Stomach smooth muscle (tissue), 2 donors: ENCODE data around the gene MAGEB10.
"Not testable (repeated sequence)": the region's sequence is repeated elsewhere in the genome, so short reads cannot be mapped to it uniquely, and the experiment has no call there.

Source experiments
- H3K27ac ChIP-seq: one replicate; pipeline ENCODE4 v1.7.0; 2013; ENCODE audit warnings: mild to moderate bottlenecking, low read length, inconsistent platforms
- H3K27me3 ChIP-seq, 2 donors: one replicate each; pipeline ENCODE4 v1.7.0; 2013; ENCODE audit warnings: low read length in 2 of 2; ENCODE audit not compliant: insufficient read depth in 2 of 2, control insufficient read depth in 1 of 2
- H3K36me3 ChIP-seq, 2 donors: one replicate each; pipeline ENCODE4 v1.7.0; 2013; ENCODE audit warnings: low read length in 2 of 2; ENCODE audit not compliant: control insufficient read depth in 2 of 2, insufficient read depth in 2 of 2
- H3K4me1 ChIP-seq: one replicate; pipeline ENCODE4 v1.7.0; 2013; ENCODE audit warnings: low read length; ENCODE audit not compliant: control insufficient read depth, insufficient read depth
- H3K4me3 ChIP-seq, 2 donors: one replicate each; pipeline ENCODE4 v1.7.0; 2013; ENCODE audit warnings: low read length in 2 of 2
- H3K9ac ChIP-seq, 2 donors: one replicate each; pipeline ENCODE4 v1.7.0; 2013; ENCODE audit warnings: low read length in 2 of 2, mild to moderate bottlenecking in 1 of 2
- H3K9me3 ChIP-seq, 2 donors: one replicate each; pipeline ENCODE4 v1.7.0; 2013; ENCODE audit warnings: low read length in 2 of 2; ENCODE audit not compliant: control insufficient read depth in 2 of 2
- donor health status: healthy.
- donor health status: Pancreatic carcinoma.

MAGEB10 gene, protein sequence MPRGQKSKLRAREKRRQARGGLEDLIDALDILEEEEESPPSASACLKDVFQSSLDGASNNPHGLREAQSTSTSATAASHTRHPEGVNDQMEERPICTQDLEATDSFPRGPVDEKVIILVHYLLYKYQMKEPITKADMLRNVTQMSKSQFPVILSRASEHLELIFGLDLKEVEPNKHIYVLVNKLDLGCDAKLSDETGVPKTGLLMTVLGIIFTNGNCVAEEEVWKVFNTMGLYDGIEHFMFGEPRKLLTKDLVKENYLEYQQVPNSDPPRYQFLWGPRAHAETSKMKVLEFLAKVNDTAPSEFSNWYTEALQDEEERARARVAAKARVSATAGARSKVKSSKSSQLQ

DNA sequence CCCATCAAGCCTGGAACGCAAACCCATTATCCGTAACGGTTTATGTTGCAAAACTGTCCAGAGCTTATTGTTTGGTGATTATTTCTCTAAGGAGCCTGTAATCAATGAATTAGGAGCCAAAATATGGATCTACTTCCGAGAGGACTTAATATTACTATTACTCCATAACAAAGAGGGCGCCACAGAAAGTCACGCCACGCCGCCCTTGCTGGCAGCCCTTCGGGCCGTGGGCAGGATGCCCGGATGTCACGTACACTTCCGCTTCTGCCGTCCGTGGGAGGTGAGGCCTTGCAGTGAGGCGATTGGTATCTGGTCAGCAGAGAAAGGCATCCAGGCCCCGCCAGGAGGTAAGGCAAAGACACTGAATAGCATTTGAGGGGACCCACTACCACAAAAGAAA lies at the start of gene MAGEB10:
TSS of gene MAGEB10 (plus strand) at position 301 of the 400 bp plus-strand sequence. CDS start 13,317 bp downstream, outside the sequence.
- Histone ChIP-seq H3K9ac (no peak within 1 kb of the TSS), H3K36me3 (no peaks in the 10 kb centered on the region), H3K27ac (no peak within 1 kb of the TSS), H3K4me1 (no peaks in the 10 kb centered on the region), H3K27me3 (peaks cover 0 to 4% of the 10 kb centered on the region in 2 donors), H3K4me3 (no peak within 1 kb of the TSS), H3K9me3 (no peaks in the 10 kb centered on the region)

- Histone ChIP-seq H3K4me1 (no peaks in the 10 kb centered on the region), H3K4me3 (no peak overlapping the region), H3K9ac (no peak overlapping the region), H3K27ac (no peak overlapping the region), H3K36me3 (no peaks in the 10 kb centered on the region), H3K27me3 (no peaks in the 10 kb centered on the region), H3K9me3 (no peaks in the 10 kb centered on the region)
Measured at GRCh38 chrX:27765718-27766117, 42.1 kb upstream of the MAGEB10 start.

DNA sequence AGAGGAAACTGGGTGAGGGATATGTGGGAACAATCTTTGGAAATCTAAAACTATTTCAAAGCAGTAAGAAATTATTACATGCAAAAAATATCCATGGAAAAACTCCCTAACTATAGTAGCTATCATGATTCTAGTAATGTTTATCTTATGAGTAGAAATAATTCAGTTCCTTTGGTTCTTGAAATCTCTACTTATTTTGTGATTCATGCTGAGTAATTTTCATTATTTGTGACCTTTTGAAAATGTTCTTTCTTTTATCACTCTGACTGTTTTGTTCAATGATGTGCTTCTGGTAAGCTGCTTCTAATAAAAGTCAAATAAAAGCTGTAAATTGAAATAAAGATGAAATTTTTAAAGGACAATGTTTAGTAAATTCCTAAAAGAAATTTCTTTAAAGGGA lies 40.4 kb upstream of the MAGEB10 start:
- H3K9ac ChIP-seq: no peak overlapping the region
- no peaks in the 10 kb centered on the region for H3K36me3 ChIP-seq
- no peaks in the 10 kb centered on the region for H3K27me3 ChIP-seq
- no peaks in the 10 kb centered on the region for H3K9me3 ChIP-seq
- no peak overlapping the region for H3K27ac ChIP-seq
- no peak overlapping the region for H3K4me3 ChIP-seq
- H3K4me1 ChIP-seq: no peaks in the 10 kb centered on the region

DNA sequence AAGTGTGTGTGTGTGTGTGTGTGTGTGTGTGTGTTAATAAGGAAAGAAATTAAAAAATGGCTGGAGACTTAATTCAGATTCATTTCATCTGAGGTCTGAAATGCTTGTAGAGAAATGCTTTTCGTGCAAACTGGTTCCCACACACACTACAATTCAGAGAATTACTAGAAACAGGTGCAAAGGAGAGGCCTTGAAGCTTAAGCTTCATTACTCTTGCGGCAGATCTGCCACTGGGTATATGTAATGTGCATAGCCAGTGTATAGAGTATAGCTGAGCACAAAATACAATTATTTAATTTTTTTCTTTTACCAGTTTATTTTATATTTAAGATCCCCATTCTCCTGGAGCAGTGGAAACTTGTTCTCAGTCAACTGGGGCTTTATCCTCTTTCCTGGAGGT lies 31.8 kb upstream of the MAGEB10 start:
- no peaks in the 10 kb centered on the region for H3K9me3 ChIP-seq

GRCh38 chrX:27796640-27797257 lies 11.0 kb upstream of the MAGEB10 start:
- H3K4me1 ChIP-seq: no peaks in the 10 kb centered on the region
- H3K9ac ChIP-seq: no peak overlapping the region
- no peak overlapping the region for H3K27ac ChIP-seq
- H3K27me3 ChIP-seq: no peaks in the 10 kb centered on the region
- no peaks in the 10 kb centered on the region for H3K9me3 ChIP-seq
- no peaks in the 10 kb centered on the region for H3K36me3 ChIP-seq
- no peak overlapping the region for H3K4me3 ChIP-seq

More for the DNA sequence above, 31.8 kb upstream of the MAGEB10 start:
- H3K27me3 ChIP-seq: no peaks in the 10 kb centered on the region
- H3K4me1 ChIP-seq: no peaks in the 10 kb centered on the region
- H3K27ac ChIP-seq: no peak overlapping the region
- no peak overlapping the region for H3K4me3 ChIP-seq
- no peak overlapping the region for H3K9ac ChIP-seq
- H3K36me3 ChIP-seq: no peaks in the 10 kb centered on the region

DNA sequence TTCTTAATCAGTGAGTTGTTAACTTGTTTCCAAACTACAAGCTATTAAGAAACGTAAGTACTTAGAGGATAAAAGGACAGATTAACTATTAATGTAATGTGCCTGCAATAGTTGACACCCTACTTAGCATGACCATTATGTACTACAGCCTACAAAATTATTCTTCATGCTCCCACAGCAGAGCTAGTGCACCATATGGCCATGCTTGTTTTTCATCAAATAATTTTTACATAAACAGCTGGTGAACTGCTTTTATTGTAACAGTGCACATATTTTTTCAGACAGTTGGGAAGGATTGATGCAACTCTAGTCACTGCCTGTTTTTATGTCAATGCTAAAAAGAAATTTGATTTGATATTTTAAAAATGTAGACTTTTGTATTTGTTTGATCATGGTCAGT lies 10.2 kb upstream of the MAGEB10 start:
- Histone ChIP-seq H3K36me3 (no peaks in the 10 kb centered on the region), H3K9me3 (no peaks in the 10 kb centered on the region), H3K9ac (no peak overlapping the region), H3K4me1 (no peaks in the 10 kb centered on the region), H3K27me3 (no peaks in the 10 kb centered on the region), H3K4me3 (no peak overlapping the region), H3K27ac (no peak overlapping the region)

GRCh38 chrX:27808226-27808625 lies 436 bp downstream of the MAGEB10 start:
- Histone ChIP-seq H3K4me1 (no peaks in the 10 kb centered on the region), H3K36me3 (no peaks in the 10 kb centered on the region), H3K9ac (no peak overlapping the region), H3K4me3 (no peak overlapping the region), H3K27ac (no peak overlapping the region), H3K9me3 (no peaks in the 10 kb centered on the region), H3K27me3 (peaks cover 0 to 4% of the 10 kb centered on the region in 2 donors)

DNA sequence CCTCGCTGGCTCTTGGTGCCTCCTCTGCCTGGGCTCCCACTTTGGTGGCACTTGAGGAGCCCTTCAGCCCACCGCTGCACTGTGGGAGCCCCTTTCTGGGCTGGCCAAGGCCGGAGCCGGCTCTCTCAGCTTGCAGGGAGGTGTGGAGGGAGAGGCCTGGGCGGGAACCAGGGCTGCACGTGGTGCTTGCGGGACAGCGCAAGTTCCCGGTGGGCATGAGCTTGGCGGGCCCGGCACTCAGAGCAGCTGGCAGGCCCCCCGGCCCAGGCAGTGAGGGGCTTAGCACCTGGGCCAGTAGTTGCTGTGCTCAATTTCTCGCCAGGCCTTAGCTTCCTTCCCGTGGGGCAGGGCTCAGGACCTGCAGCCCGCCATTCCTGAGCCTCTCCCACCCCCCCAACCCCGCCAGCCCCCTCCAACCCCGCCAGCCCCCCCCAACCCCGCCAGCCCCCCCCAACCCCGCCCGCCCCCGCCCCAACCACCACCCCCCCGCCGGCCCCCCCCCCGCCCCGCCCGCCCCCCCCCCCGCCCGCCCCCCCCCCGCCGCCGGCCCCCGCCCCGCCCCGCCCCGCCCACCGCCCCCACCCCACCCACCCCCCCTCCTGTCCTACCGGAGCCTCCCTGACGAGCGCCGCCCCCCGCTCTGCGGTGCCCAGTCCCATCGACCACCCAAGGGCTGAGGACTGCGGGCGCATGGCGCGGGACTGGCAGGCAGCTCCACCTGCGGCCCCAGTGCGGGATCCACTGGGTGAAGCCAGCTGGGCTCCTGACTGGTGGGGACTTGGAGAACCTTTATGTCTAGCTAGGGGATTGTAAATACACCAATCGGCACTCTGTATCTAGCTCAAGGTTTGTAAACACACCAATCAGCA lies 1.4 kb downstream of the MAGEB10 start:
- not testable (repeated sequence) for H3K4me3 ChIP-seq

DNA sequence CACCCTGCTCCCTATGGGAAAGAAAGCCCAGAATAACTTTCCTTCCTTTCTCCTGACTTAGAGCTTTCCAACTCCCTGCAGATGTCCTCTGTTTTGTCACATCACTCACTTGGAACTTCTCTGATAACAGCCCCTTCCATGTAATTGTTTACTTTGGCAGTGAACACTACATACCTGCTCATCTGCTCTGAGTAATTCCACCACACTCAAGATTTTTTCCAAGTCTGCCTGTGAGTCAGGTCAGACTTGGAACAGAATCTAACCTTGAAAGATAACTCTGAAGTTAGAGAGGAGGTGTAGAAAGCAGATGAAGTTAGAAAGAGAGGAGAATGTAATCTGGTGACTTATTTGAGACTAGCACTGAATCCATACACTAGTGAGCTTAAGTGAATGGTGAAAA lies 7.4 kb downstream of the MAGEB10 start:
- Histone ChIP-seq H3K27ac (no peak overlapping the region), H3K9ac (no peak overlapping the region), H3K4me1 (no peaks in the 10 kb centered on the region), H3K4me3 (no peak overlapping the region), H3K27me3 (peaks cover 0 to 6% of the 10 kb centered on the region in 2 donors), H3K36me3 (no peaks in the 10 kb centered on the region), H3K9me3 (no peaks in the 10 kb centered on the region)

More for the DNA sequence above, 1.4 kb downstream of the MAGEB10 start:
- not testable (repeated sequence) for H3K27ac ChIP-seq, H3K9me3 ChIP-seq, H3K9ac ChIP-seq, H3K27me3 ChIP-seq, H3K36me3 ChIP-seq, H3K4me1 ChIP-seq

GRCh38 chrX:27823812-27824211 lies 16.0 kb downstream of the MAGEB10 start:
- H3K4me1 ChIP-seq: no peaks in the 10 kb centered on the region
- no peaks in the 10 kb centered on the region for H3K36me3 ChIP-seq
- peaks cover 0 to 2% of the 10 kb centered on the region in 2 donors for H3K27me3 ChIP-seq
- H3K9ac ChIP-seq: no peak overlapping the region
- H3K9me3 ChIP-seq: no peaks in the 10 kb centered on the region
- no peak overlapping the region for H3K27ac ChIP-seq
- H3K4me3 ChIP-seq: no peak overlapping the region
